ENCODE data around the gene PGAP6.
"Not testable (repeated sequence)": the region's sequence is repeated elsewhere in the genome, so short reads cannot be mapped to it uniquely, and the experiment has no call there.

Gene PGAP6

DNA sequence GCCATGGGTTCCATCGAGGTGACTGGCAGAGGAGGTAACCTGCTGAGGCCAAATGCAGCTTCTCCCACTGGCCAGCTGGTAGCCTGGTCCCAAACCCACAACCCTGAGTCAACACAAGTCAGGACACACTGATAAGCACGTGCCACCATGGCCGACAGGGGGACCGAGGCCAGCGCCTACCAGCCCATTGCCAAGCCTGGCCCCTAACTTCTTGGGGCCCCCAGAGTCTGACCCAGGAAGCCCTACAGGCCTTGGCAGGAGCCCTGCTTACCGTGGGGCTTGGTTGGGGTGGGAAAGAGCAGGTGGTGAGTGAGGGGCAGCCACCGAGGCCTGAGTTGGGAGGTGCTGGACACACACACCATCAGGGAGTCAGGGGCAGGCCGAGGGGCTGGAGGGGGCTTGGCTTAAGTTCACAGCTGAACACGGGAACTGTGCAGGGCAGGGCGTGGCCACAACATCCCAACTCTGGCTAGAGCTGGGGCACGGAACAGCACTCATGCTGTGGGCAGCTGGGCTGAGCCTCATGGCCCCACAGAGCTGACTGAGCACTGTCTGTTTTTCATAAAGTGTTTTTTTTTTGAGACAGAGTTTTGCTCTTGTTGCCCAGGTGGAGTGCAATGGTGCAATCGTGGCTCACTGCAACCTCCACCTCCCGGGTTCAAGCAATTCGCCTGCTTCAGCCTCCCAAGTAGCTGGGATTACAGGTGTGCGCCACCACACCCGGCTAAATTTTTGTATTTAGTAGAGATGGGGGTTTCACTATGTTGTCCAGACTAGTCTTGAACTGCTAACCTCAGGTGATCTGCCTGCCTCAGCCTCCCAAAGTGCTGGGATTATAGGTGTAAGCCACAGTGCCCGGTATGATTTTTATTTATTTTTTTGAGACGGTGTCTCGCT lies 16.9 kb downstream of the PGAP6 start:
- DNase-seq: no peak

DNA sequence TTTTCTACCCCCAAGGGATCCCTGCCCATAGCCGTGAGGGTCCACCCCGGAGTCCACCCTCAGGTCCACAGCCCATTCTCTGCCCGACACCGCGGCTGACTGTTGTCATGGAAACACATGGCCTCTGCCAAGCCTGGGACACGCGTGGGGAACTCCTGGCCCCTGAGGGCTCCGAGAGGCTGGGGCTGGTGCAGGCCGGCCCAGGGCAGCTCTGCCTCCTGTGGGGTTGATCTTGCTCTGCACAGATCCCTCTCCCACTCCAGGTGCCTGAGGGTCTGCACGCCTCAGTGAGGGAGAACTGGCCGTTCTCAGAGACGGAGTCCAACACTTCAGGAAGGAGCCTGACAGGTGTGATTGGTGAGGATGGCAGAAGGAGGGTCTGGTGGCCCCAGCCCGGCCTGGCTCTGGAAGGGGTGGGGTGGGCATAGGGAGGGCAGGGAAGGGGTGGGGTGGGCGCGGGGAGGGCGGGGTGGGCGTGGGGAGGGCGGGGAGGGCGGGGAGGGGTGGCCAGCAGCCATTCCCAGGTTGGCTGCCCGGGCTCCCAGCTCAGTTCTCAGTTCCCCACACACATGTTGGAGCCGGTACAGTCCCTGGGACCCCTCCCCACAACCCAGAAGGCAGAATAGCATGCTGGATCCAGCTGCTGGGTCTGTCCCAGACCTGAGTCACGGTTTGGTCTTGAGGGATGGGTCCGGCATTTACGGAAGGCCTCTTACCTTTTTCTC lies 17.9 kb downstream of the PGAP6 start:
- DNase-seq: no peak

DNA sequence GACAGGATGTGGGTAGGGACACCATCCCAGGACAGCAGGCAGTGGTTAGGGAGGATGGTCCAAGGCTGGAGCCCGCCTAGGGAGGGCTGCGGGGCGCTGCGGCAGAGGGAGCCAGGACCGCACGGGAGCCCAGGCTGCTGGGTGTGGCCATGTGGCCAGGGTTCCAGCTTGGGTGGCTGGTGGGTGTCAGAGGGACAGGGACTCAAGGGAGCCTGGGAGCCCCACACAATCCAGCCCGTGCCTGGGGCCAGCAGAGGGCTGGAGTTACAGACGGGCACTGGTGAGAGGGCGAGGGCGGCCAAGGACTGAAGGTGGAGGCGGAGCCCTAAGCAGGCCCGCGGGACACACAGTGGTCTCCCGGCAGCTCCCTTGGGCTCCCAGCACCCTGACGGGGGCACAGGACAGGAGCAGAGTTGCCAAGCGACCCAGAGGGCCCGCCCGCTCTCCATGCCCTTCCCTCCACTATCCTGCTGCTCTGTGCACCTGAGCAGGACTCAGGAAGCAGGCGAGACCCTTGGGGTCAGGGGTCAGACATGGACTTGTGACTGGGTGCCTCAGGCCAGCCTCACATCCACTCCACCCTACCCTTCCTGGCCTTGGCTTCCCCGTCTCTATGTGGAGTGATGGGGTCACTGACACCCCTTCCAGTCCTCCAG lies 18.5 kb downstream of the PGAP6 start:
- no peak for DNase-seq

DNA sequence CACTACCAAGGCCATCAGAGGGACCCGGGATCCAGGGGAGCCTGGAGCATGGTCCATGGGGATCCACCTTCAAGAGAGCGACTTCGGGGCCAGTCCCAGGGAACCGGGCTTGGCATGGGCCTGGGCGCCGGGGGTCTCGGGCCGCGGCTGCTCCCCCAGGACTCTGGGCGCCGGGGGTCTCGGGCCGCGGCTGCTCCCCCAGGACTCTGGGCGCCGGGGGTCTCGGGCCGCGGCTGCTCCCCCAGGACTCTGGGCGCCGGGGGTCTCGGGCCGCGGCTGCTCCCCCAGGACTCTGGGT lies 19.1 kb downstream of the PGAP6 start:
- DNase-seq: not testable (repeated sequence)

DNA sequence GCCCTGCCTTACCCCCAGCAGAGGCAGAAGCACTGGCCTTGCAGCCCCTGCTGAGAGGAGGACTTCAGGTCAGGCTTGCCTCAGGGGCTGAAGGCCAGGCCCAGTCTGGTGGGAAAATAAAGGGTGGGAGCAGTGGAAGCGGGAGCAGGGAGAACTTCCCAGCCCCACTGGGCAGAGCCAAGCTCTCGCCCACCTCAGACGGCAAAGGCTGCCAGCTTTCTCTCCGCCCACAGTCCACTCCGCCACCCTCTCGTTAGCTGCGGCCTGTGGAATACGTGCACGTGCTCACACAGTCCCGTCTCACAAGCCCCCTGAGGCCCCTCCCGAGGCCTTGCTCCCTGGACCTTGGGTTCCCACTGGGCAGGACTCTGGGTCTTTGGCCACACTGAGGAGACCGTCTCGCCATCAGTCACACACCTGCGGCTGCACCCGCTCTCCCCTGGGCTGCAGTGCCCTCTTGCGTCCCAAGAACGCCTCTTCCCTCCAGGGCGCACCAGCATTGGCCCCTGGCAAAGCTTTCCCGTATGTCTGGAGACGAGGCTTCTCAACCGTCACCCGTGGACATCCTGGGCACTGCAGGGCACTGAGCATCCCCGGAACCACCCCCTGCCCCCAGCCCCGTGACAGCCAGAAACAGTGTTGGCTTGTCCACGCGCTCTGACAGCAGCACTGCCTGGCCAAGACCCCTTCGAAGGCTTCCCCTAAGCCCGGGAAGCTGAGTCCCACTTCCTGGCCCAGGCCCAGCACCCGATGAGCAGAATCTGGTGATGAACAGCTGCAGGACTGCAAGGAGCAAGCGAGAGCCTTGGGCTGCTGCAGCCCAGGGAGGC lies 19.7 kb downstream of the PGAP6 start:
- peak; percentile 80 for DNase-seq

DNA sequence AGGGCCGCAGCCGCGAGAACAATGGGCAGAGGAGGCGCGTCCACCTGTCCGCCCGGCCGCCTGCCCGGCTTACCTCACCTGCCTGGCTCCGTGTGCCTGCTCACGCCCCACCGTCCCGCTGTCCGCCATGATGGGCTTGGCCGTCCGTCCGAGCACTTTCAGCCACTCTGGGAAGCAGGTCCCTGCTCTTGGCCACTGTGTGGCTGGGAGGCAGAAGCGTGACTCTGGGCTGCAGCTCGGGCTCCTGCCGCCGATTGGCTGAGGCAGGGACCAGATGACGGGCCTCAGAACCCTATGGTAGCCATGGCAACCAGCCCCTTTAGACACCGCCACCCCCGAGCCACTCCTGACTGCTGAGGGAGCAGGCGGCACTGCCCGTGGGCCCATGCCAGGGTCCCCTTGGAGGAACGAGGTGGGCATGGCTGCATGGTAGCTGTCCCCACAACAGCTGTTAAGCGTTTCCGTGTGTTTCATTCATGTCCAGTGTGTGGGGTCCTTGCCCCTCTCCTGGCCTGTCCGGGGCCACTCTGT lies 20.4 kb downstream of the PGAP6 start:
- DNase-seq: no peak

DNA sequence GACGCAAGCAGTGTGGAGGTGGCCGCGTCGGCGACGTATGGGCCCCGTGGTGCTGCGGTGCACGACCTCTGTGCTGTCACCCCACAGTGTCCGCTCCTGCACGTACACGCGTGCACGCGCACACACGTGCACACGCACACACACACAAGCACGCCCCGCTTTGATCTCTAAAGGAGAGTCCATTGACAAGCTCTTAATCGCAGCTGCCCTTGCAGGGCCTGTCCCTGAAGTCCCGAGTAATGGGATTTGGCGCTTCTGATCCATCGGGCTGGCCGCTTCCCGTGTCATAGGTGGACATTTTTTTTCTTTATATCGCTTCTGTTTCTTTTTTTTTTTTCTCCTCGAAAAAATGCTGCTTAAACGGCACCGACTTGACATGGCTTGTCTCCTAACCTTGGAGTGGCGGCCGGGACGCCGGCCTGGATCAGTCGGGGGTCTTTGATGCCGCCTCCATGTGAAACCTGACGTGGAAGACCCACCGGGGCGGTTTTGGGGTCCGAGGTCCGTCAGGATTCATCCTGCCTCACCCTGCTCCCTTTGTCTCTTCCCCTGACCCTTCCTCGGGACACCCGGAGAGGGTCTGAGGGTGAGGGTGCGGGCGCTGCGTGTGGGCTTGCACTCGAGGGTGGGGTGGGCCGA lies 21.0 kb downstream of the PGAP6 start:
- DNase-seq: no peak

DNA sequence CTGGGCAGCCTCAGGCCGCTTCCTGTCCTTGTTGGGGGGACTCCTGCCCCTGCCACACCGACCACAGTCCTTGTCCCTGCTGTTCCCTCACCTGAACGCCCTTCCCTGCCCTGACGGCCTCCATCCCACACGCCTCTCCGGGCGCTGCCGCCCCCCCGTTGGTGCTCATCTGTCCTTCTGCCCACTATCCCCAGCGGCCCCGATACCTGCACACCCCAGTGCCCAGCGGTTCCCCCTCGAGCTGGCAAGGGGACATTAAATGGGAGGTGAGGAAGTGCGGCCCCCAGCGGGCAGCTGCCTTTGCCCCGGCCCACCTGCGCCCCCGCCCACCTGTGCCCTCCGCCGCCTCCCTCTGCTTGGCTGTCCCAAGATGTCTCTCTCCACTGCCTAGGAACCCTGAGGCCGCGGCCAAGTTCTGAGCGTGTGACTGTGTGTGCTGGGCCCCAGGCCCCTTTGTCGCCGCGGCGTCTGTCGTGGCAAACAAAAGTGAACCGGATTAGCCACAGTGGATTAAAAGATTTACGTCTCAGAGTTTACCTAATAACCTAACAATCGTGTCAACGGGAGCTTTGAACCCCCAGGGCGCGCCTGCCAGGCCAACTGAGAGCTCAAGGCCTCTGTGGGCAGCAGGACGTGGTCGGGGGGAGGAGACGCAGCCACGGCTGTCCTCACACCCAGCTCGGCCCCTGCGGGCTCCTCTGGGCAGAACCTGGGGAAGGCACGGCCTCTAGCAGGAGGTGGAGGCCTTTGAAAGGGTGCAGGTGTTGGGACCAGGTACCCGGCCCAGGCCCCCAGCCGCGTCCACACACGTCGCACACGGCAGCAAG lies 21.7 kb downstream of the PGAP6 start:
- no peak for DNase-seq

DNA sequence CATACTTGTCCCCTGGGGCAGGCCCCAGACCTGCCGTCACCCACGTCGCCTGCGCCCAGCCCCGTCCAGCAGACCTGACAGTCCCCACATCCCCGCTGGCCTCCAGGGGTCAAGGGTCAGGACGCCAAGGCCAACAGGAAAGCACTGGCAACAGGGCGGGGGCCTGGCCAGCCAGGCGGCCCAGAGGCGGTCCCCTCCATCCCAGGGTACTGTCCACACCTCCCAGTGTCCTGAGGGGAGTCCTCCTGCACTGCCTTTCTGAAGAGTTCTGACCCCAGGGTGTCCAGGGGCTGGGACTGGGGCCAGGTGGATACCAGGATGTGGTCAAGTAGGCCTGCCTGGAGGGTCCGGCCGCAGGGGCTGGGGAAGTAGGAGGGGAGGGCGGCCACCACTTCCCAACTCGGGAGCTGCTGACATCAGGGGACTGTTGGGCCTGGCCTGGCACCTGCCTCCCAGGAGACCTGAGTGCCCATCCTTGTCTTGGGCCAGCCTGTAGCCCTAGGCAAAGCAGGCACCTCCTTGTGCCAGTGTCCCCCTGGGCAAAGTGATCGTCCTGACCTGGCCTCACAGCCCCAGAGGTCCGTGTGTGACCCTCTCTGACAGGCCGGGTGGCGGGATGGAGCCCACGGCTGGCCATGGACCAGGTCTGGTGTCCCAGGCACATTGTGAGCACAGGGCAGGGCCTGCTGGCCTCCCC lies 22.6 kb downstream of the PGAP6 start:
- no peak for DNase-seq

DNA sequence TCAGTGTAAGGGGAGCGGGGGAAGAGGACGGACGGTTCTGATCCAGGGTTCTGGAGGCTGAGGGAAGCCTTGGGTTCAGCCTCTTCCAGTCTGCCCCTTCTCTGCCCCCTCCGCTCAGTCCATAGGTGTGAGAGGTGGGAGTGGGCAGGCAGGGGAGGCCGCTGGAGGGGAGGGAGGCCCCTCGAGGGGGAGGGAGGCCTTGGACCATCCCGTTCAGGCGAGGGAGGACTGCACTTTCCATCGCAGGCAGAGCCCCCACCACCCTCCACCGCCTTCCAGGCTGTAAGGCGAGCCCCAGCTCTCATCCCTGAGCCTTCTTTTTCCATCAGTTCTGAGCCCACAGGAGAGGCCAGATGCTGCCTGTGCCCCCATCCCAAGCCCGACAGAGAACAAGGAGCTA lies 25.0 kb downstream of the PGAP6 start:
- DNase-seq: no peak

DNA sequence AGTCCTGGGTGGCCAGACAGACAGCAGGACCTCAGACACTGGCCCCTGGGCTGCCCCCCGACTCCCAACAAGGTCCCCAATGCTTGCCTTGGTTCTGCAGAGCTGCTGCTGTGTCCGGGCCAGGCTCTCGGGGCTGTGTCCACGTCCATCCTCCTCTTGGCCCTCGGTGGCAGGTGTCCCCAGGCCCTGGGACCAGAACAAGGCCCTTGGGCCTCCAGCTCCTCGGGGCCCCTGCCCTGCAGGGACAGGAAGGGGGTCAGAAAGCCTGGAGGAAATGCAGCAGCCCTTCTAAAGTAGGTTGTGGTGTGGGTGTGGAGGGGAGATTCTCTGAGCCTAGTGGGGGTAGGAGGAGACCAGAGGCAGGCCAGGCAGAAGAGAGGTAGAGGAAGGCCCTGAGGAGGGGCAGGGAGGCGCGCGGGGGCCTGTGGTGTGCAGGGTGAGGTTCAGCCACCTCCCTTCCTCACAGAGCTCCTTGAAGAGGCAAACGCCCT lies 26.8 kb downstream of the PGAP6 start:
- DNase-seq: no peak

DNA sequence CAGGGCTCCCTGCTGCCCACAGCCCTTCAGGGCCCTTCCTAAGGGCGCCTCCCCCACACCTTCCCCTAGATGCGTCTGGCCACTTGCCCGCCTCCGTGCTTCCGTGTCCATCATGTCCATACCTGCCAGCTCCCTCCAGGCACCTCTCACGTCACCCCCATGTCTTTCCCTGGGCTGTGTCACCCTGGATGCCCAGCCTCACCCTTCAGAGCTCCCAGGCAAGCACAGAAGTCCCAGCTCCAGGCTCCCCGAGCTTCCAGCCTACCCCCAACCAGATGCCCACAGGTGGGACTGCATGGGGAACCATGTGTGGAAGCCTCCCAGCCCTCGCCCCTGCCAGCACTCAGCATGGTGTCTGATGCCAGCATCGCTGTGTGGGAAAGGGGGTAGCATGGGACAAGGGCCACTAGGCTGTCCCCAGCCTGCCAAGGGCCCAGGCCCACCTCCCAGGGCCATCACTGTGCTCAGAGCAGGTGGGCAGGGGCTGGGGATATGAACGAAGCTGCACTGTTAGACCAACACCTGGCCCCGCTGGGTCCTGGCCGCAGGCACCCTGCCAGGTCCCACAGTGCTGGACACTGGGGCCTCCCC lies 27.4 kb downstream of the PGAP6 start:
- DNase-seq: no peak

DNA sequence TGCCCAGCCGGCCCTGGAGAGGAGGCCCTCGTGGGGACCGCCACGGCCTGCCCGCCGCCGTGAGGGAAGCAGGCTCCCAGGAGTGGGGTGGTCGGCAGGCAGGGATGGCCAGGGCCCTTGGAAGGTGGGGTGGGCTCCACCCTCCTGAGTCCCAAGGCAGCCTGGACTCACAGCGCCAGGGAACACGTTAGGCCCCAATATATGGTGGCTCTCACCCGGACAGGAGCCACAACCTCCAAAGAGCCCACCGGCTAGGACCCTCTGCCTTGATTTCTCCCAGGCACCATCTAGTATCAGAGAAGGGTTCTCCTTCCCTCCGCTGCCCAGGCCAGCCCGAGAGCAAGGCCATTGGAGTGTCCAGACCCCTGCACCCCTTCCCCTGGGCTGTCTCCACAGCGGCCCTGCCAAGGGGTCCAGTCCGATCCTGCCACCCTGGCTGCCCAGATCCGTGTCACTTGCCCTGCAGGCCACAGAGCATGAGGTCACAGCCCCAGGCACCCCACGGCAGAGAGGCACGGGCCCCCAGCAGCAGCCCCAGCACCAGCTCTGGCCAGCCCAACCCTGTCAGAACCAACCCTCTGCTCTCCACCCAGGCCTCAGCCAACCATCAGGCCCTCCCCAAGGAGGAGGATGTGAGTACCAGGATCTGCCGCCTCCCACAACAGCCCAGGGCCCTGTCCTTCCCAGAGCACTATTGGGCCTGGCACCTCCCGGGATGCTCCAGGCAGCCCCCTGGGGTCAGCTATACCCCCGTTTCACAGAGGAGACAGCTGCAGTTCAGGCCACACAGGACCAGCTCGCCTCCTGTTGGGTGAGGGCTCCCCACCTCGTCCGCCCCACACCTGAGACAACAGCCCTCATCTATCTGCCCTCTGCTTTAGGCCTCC lies 28.1 kb downstream of the PGAP6 start:
- DNase-seq: no peak

DNA sequence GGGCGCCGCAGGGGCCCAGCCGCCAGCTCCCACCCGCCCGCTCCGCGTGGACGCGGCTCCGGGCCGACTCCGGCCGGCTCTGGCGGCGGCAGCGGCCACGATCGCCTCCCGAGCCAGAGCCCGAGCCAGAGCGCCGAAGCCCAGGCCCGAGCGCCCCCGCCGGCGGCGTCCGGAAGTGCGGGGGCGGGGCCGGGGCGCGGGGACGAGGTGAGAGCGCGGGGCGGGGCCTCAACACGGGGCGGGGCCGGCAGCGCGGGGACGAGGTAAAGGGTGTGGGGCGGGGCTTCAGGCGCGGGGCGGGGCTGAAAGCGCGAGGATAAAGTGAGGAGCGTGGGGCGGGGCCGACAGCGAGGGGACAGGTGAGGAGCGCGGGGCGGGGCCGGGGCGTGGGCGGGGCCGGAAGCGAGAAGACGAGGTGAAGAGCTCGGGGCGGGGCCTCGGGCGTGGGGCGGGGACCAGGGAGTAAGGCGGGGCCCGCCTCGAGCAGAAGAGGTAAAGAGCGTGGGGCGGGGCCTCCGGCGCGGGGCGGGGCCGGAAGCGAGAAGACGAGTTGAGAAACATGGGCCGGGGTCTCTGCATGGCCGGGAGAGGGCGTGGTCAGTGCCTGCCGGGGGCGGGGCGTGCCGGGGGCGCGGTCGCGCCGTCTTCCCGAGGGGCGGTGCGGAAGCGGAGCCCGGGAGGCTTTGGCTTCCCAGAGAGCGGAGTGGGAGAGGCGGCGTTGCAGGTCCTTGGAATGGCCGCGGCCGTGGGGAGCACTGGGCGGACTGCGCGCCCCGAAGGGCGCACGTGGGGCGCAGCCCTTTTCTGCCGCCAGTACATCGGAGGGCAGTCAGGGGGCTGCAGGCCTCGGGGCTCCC lies 29.0 kb downstream of the PGAP6 start, which contains the start of gene AXIN1:
Gene AXIN1, minus strand, starts transcription at position 177 of the 857 bp plus-strand sequence. CDS start 5,698 bp downstream, outside the sequence.
- DNase-seq: peak; percentile 98

DNA sequence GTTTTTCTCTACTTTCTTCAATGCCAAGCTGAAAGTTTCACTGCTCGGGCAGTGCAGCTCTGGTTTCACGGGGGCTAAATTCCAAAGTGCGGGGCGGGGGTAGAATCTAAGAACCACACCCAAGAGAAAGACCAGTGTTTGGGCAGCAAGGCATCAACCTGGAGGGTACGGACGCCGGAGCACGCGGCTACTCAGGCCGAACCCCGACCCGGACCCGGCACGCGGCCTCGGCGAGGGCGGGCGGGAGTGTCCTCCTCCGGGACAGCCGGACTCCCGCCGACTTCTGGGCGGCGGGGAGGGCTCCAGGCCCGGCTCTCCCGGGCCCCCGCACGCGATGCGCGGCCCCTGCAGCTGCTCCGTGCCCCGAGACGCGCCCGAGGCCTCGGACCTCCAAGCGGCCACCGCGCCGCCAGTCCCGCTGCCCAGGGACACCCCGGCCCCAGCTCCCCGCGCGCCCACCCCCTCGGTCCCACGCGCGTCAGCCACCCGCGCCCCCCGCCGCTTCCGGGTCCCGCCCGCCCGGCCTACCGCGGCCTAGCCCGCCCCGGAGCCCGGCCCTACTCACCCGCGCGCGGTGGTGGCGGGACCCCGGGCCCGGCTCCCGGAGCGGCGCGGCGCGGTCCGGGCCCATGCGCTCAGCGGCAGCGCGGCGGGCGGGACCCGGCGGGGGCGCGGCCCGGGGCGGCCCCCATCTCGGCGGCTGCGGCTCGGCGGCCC lies 29.8 kb downstream of the PGAP6 start:
- DNase-seq: no peak

DNA sequence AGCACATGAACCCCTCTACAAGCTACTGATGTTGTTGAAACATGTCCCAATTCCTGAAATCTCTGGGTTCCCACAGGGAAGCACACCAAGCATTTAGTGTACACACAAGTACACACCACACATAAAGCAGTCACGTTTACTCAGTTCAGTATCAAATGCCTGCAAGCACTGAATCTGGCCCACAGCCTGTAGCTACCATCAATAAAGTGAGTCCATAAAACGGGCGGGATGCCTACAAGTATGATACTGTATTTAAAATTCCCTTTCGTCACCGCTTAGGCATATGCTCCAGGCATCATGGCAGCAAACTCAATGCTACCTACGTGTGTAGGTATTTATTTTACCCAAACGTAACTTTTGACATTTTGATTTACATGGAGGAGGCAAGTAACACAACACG lies 31.6 kb downstream of the PGAP6 start:
- no peak for DNase-seq

DNA sequence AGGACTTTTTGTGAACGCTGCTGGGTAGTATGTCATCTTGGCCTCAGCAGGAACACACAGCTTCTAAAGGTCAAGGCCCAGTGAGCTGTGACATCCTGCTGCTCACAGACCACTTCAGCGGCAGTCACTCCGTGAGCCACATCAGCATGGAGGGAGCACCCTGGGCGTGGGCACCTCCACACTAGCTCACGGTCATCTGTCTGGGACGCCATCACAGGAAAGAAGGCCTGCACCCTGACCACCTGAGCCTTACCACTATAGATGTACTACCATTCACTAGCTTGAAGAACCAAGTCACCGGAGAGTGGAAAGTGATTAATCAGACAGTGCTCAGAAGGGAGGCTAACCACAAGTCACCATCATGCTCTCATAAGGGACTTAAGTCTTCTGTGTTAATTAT lies 32.6 kb downstream of the PGAP6 start:
- DNase-seq: no peak
